BJ (cell line): ENCODE data around the gene NFKB2. TPM values are rescaled to one million over a fixed set of nuclear protein-coding genes. Genes with fewer than 3 reads are reported as not detected.

Experiments used
- CTCF ChIA-PET: fragments of 350-600 bp; formaldehyde crosslinking; extraction: SDS; loops from one replicate; lab custom pipeline; 2021; ENCODE audit warnings: antibody characterized with exemption, inconsistent platforms; lab: Yijun Ruan, JAX
- POLR2A ChIA-PET: fragments of 300-600 bp; sonication (Branson Sonifier 250); formaldehyde crosslinking; extraction: SDS; loops from one replicate; lab custom pipeline; 2021; ENCODE audit warnings: antibody characterized with exemption; lab: Charles Lee
- DNase-seq: peaks from one replicate; pipeline ENCODE4 v3.0.0-alpha.2; 2011; ENCODE audit warnings: low read depth
- H3K27me3 ChIP-seq: 2 replicates; pipeline ENCODE4 v1.6.0; 2011; ENCODE audit warnings: low read length; ENCODE audit not compliant: control insufficient read depth, insufficient read depth
- H3K36me3 ChIP-seq: 2 replicates; pipeline ENCODE4 v1.5.1; 2011; ENCODE audit warnings: low read length; ENCODE audit not compliant: control insufficient read depth, insufficient read depth
- H3K4me3 ChIP-seq: 2 replicates; pipeline ENCODE4 v1.5.1; 2011; ENCODE audit warnings: low read depth, mild to moderate bottlenecking, control low read depth, low read length
- CTCF ChIP-seq: IDR thresholded peaks from 2 replicates; pipeline ENCODE4 v1.5.1; 2011; ENCODE audit warnings: low read depth, mild to moderate bottlenecking, control low read depth, inconsistent platforms, low read length, moderate library complexity; ENCODE audit not compliant: insufficient read depth
- polyA plus RNA-seq: library from polyadenylated mRNA; depleted of rRNA; stranded (reverse); fragments of >200 nt; gene quantifications from 2 replicates; pipeline ENCODE4 v1.2.3, GENCODE V29; 2011

Gene NFKB2
- polyA plus RNA-seq, 1 experiment = 31.3 TPM

- ChIA-PET POLR2A (no interaction called here), CTCF (interaction anchor here (1.0 to 12.3 kb wide), 13 partner anchors 10 to 218 kb away, joined by 3 to 91 read pairs (median 4); partner anchors contain the start of gene NFKB2)
- peak; percentile 30; the same call in 1 of the 2 replicates for TF ChIP-seq CTCF
- peaks cover 28% of the 10 kb centered on the region for H3K36me3 ChIP-seq
- H3K27me3 ChIP-seq = no peaks in the 10 kb centered on the region
- no peak overlapping the region for H3K4me3 ChIP-seq
- no peak for DNase-seq
Observed at GRCh38 chr10:102384053-102384452, 11.5 kb upstream of the NFKB2 start.

- CTCF ChIA-PET = interaction anchor here (0.7 to 12.3 kb wide), 16 partner anchors 9 to 262 kb away, joined by 3 to 91 read pairs (median 4); partner anchors contain the start of gene NFKB2
- H3K4me3 ChIP-seq = no peak overlapping the region
- TF ChIP-seq CTCF = no peak
- no peaks in the 10 kb centered on the region for H3K27me3 ChIP-seq
- POLR2A ChIA-PET = no interaction called here
- H3K36me3 ChIP-seq = peaks cover 20% of the 10 kb centered on the region
- no peak for DNase-seq
Observed at GRCh38 chr10:102384606-102385429, 10.7 kb upstream of the NFKB2 start.

- no peak for DNase-seq
- ChIA-PET CTCF (interaction anchor here (1.4 to 12.3 kb wide), 3 partner anchors 14 to 169 kb away, joined by 3 to 91 read pairs (median 3); no protein-coding TSS in a partner anchor), POLR2A (no interaction called here)
- Histone ChIP-seq H3K36me3 (no peaks in the 10 kb centered on the region), H3K27me3 (no peaks in the 10 kb centered on the region), H3K4me3 (no peak overlapping the region)
- no peak for TF ChIP-seq CTCF
Observed at GRCh38 chr10:102389894-102390293, 5.6 kb upstream of the NFKB2 start.

- Histone ChIP-seq H3K27me3 (no peaks in the 10 kb centered on the region), H3K36me3 (0 out of 2 replicates have a peak, but pooled peaks cover 2% of the 10 kb centered on the region), H3K4me3 (no peak overlapping the region)
- CTCF ChIA-PET = interaction anchor here (1.7 to 15.2 kb wide), 9 partner anchors 8 to 191 kb away, joined by 6 to 222 read pairs (median 11); no protein-coding TSS in a partner anchor
- DNase-seq = no peak
- POLR2A ChIA-PET = no interaction called here
- TF ChIP-seq CTCF = no peak
Observed at GRCh38 chr10:102392306-102392705, 3.2 kb upstream of the NFKB2 start.

- H3K4me3 ChIP-seq = peak overlapping the region; percentile 79
- peaks cover 9% of the 10 kb centered on the region for H3K36me3 ChIP-seq
- ChIA-PET POLR2A (interaction anchor here (0.7 to 0.9 kb wide), 2 partner anchors 164 to 233 kb away, joined by 3 read pairs; no protein-coding TSS in a partner anchor), CTCF (interaction anchor here (0.7 to 15.2 kb wide), 26 partner anchors 9 to 221 kb away, joined by 3 to 222 read pairs (median 8); partner anchors contain the start of genes CUEDC2, ELOVL3 and FBXL15)
- DNase-seq = no peak
- no peaks in the 10 kb centered on the region for H3K27me3 ChIP-seq
- TF ChIP-seq CTCF = peak; percentile 95; the same call in 1 of the 2 replicates
Observed at GRCh38 chr10:102393411-102394078, 2.0 kb upstream of the NFKB2 start.
